K562 (cell line): Measurements from ENCODE around the gene PHYKPL. TPM values are rescaled to one million over a fixed set of nuclear protein-coding genes. Genes with fewer than 3 reads are reported as not detected.

ENCODE experiments used
- ATAC-seq: fragments of 200-7000 bp; cut with Tn5 transposase; 3 replicates; pipeline ENCODE4 v1.9.1; 2020; ENCODE audit warnings: moderate library complexity
- BruUV-seq: library from RNA; stranded (reverse); fragments of 400-500 nt; replicated peaks from 2 replicates; lab custom pipeline; 2021; lab: Mats Ljungman, UMichigan
- CTCF ChIA-PET: fragments of 300-600 bp; formaldehyde crosslinking; extraction: SDS; loops from one replicate; lab custom pipeline; 2021; ENCODE audit warnings: low intra/inter-chr PET ratio; lab: Yijun Ruan, JAX
- POLR2A ChIA-PET: fragments of 300-600, 350-650 bp; sonication (Branson Sonifier 250); formaldehyde crosslinking; extraction: SDS; loops from one replicate; lab custom pipeline; 2021; ENCODE audit warnings: antibody characterized with exemption, inconsistent platforms; lab: Yijun Ruan, JAX
- DNase-seq, 4 experiments: peaks; one replicate each; pipeline versions ENCODE4 v3.0.0 to v3.0.0-alpha.2; 2011 to 2018; ENCODE audit warnings: low spot score in 3 of 4, mixed read lengths in 3 of 4; ENCODE audit errors: extremely low read depth in 1 of 4
- FAIRE-seq: peaks from 2 replicates; lab custom pipeline; 2011; peaks lifted over from hg19 to GRCh38; lab: Jason Lieb, UNC
- H2AFZ ChIP-seq: 2 replicates; pipeline ENCODE4 v1.6.0; 2011; ENCODE audit warnings: low read depth, low read length, control low read depth, inconsistent platforms
- H3K27ac ChIP-seq: fragments of 200-600 bp; 3 replicates; pipeline ENCODE4 v1.8.0; 2011; ENCODE audit warnings: low read depth, mild to moderate bottlenecking, control low read depth, inconsistent platforms, low read length, moderate library complexity, mixed read lengths; ENCODE audit errors: extremely low read depth
- H3K27me3 ChIP-seq, 2 experiments: fragments of 300-600 bp in 1 of 2; 2 replicates in 1 of 2; 3 replicates in 1 of 2; pipeline versions ENCODE4 v1.6.0 to v1.8.0; 2011; ENCODE audit warnings: inconsistent platforms in 2 of 2, low read length in 2 of 2, mild to moderate bottlenecking in 1 of 2, mixed read lengths in 1 of 2, moderate library complexity in 1 of 2; ENCODE audit not compliant: control insufficient read depth in 2 of 2, insufficient read depth in 2 of 2
- H3K36me3 ChIP-seq: fragments of 300-600 bp; 3 replicates; pipeline ENCODE4 v1.8.0; 2011; ENCODE audit warnings: mild to moderate bottlenecking, low read length, inconsistent platforms; ENCODE audit not compliant: control insufficient read depth, insufficient read depth
- H3K4me1 ChIP-seq, 2 experiments: fragments of 200-600 bp in 1 of 2; replicated peaks in 1 of 2; 2 replicates in 1 of 2; 3 replicates in 1 of 2; pipeline versions ENCODE4 v1.5.1 to v1.8.0; 2011; ENCODE audit warnings: inconsistent platforms in 2 of 2, low read length in 2 of 2, mild to moderate bottlenecking in 1 of 2, mixed read lengths in 1 of 2, moderate library complexity in 1 of 2; ENCODE audit not compliant: control insufficient read depth in 2 of 2, insufficient read depth in 2 of 2
- H3K4me2 ChIP-seq: 2 replicates; pipeline ENCODE4 v1.6.1; 2011; ENCODE audit warnings: low read length, control low read depth, inconsistent platforms, mixed read lengths; ENCODE audit not compliant: insufficient read depth
- H3K4me3 ChIP-seq: fragments of 200-600 bp; sonication (generic), shearing (Covaris generic); 2 replicates; pipeline ENCODE4 v1.5.1; 2016; ENCODE audit warnings: control low read depth, inconsistent platforms
- H3K79me2 ChIP-seq: fragments of 200-600 bp; 3 replicates; pipeline ENCODE4 v1.8.0; 2011; ENCODE audit warnings: low read length, inconsistent platforms; ENCODE audit not compliant: control insufficient read depth, insufficient read depth
- H3K9ac ChIP-seq, 2 experiments: 2 replicates each; pipeline versions ENCODE4 v1.6.0 to v1.6.1; 2011; ENCODE audit warnings: low read depth in 2 of 2, low read length in 2 of 2, control low read depth in 1 of 2, inconsistent platforms in 1 of 2, mild to moderate bottlenecking in 1 of 2, mixed read lengths in 1 of 2; ENCODE audit not compliant: insufficient read depth in 1 of 2
- H3K9me1 ChIP-seq: one replicate; pipeline ENCODE4 v1.6.0; 2011; ENCODE audit warnings: inconsistent platforms, mild to moderate bottlenecking, low read length, moderate library complexity; ENCODE audit not compliant: control insufficient read depth, insufficient read depth
- H3K9me3 ChIP-seq: replicated peaks from 2 replicates; pipeline ENCODE4 v1.5.1; 2011; ENCODE audit warnings: low read depth, low read length, inconsistent platforms; ENCODE audit not compliant: control insufficient read depth, insufficient read depth
- H4K20me1 ChIP-seq: replicated peaks from 2 replicates; pipeline ENCODE4 v1.6.1; 2011; ENCODE audit warnings: low read length, inconsistent platforms, mixed read lengths; ENCODE audit not compliant: control insufficient read depth, insufficient read depth
- BHLHE40 ChIP-seq: IDR thresholded peaks from 2 replicates; pipeline ENCODE4 v1.6.1; 2011; ENCODE audit warnings: low read length, improper control_type of control experiment
- CBX1 ChIP-seq: sonication (generic); IDR thresholded peaks from 2 replicates; pipeline ENCODE4 v1.6.1; 2016; ENCODE audit warnings: antibody characterized with exemption, low read depth, mild to moderate bottlenecking
- FOXP1 ChIP-seq: sonication (generic); formaldehyde crosslinking; IDR thresholded peaks from 2 replicates; pipeline ENCODE4 v1.8.0; 2022; ENCODE audit warnings: mild to moderate bottlenecking, missing genetic modification reagents
- MTA1 ChIP-seq: fragments of 450-650 bp; IDR thresholded peaks from 2 replicates; pipeline ENCODE4 v1.6.1; 2017; ENCODE audit warnings: borderline replicate concordance
- NR4A1 ChIP-seq, 2 experiments: fragments of 250-450 bp in 1 of 2; fragments of 450-650 bp in 1 of 2; sonication (Bioruptor Pico) in 1 of 2; IDR thresholded peaks; 2 replicates each; pipeline versions ENCODE4 v1.4.0 to v1.6.1; 2016 to 2020; ENCODE audit warnings: mild to moderate bottlenecking in 2 of 2, missing compliant biosample characterization in 1 of 2, missing genetic modification characterization in 1 of 2, moderate library complexity in 1 of 2
- RFX1 ChIP-seq: fragments of 450-650 bp; IDR thresholded peaks from 2 replicates; pipeline ENCODE4 v1.6.1; 2016; ENCODE audit warnings: mild to moderate bottlenecking, moderate library complexity
- SRSF7 ChIP-seq: fragments of 200-400 bp; formaldehyde crosslinking; optimal IDR thresholded peaks from 2 replicates; pipeline ENCODE3; 2017; ENCODE audit warnings: mild to moderate bottlenecking, low read depth, low read length
- TFAM ChIP-seq: fragments of 250-450 bp; sonication (Bioruptor Pico); conservative IDR thresholded peaks from 2 replicates; pipeline ENCODE4 v1.5.0; 2021; ENCODE audit warnings: mild to moderate bottlenecking, moderate library complexity
- ZNF77 ChIP-seq: fragments of 250-450 bp; sonication (Bioruptor Pico); IDR thresholded peaks from 2 replicates; pipeline ENCODE4 v1.5.0; 2020
- WGBS: fragments of 100-300 bp; shearing (Covaris generic); methylation state at CpG from one replicate; pipeline ENCODE4 v1.1.6; 2016; ENCODE audit warnings: low coverage, mixed read lengths; ENCODE audit not compliant: insufficient coverage; ENCODE audit errors: missing lambda C conversion rate; 5-methylcytosine and 5-hydroxymethylcytosine counted together
- in situ Hi-C: fragments of 300-500 bp; cut with MboI; formaldehyde crosslinking; loops from 4 replicates; pipeline ENCODE4 v1.15.0; 2018; ENCODE audit warnings: inconsistent platforms, mixed read lengths
- intact Hi-C: fragments of 100-400 bp; cut with micrococcal nuclease; formaldehyde crosslinking; loops from 2 replicates; pipeline ENCODE4 v1.14.2; 2022
- polyA plus RNA-seq, 8 experiments: library from polyadenylated mRNA; depleted of rRNA in 4 of 8; stranded (reverse) in 5 of 8; unstranded in 3 of 8; fragments of >200 nt; fragmentation: Nextera tagmentation in 2 of 8; fragmentation: Illumina TruSeq in 1 of 8; extraction: Ambion mirVana in 2 of 8; extraction: Trizol in 1 of 8; gene quantifications; 2 replicates each; pipeline versions ENCODE4 v1.2.1 to v1.2.3, GENCODE V29; 2011 to 2014; ENCODE audit warnings: inconsistent platforms in 1 of 8, missing spikeins in 1 of 8
- total RNA-seq, 7 experiments: library from RNA; depleted of rRNA in 6 of 7; stranded (reverse); fragments of >200 nt in 6 of 7; fragmentation: Illumina TruSeq in 2 of 7; extraction: Trizol in 2 of 7; gene quantifications; 2 replicates each; pipeline versions ENCODE4 v1.2.1 to v1.2.3, GENCODE V29; 2011 to 2021; ENCODE audit warnings: low replicate concordance in 1 of 7
- TF ChIP-seq, protein P1 (sequence below): fragments of 250-450 bp; sonication (Bioruptor Pico); IDR thresholded peaks from 2 replicates; pipeline ENCODE4 v1.9.0; 2021; ENCODE audit warnings: mild to moderate bottlenecking, inconsistent platforms

Gene PHYKPL
- total and polyA plus RNA-seq, 9 of the 15 experiments (the other 6 are each of a cell fraction or from before 2014, with no cell fraction given), result 4.7 to 34.7 (median 18.6) TPM

DNA sequence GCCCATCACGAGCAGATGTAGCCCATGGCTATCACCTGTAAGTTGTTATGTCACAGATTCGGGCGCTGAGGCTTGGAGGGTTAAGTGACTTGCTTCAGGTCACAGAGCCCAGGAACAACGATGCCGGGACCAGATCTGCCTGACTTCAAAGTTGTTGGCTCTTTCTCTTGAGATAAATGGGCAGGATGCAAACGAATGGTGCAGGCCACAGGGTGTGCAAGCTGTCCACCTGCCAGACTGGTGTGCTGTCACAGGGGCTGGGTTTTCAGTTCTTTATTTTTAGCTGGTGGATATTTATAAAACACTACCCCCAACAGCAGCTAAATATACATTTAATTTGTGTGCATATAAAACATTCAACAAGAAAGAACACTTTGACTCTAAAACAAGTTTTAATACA, 17.7 kb upstream of the PHYKPL start (continued):
- no peak for TF ChIP-seq BHLHE40
- TF ChIP-seq ZNF77 (CRISPR knock-in tag), result no peak
- TF ChIP-seq CBX1, result no peak
- TF ChIP-seq FOXP1 (CRISPR knock-in tag), result no peak

DNA sequence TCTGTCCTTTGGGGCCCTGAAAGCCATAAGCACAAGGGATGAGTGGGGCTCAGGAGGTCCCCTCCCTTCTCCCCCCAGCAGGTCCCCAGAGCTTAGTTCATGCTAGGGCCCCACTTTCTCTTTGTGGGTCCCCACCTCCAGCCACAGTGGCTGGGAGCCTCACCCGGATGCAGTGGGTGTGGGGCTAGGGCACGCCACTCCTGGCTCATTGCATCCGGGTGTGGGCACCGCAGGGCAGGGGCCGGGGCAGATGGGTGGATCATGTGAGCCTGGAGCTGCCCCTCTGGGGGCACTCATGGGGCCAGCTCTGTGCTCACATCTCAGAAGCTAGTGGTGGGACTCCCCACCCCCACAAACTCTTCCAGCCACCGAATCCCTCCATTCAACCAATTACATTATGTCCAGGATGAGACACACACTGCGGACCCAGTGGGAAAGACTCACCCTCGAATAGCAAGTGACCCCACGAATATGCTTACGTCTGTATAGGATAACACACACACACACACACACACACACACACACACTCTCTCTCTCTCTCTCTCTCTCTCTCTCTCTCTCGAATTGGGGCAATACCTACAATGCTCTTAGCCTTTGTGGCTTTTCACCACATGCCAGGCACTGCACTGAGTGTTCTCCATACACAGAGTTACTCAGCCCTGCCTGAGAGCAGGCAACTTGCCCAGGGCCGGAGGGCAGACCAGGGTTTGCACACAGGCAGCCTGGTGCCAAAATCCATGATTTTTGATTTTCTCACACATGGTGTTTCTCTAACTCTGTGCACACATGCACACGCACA, 16.8 kb upstream of the PHYKPL start:
- H3K27me3 ChIP-seq, result peaks cover 14 to 53% of the 10 kb centered on the region in 2 experiments; a peak in 3 of 5 replicates
- intact Hi-C loops (no loop called here), in situ Hi-C loops (no loop called here)
- no peak overlapping the region for H3K4me3 ChIP-seq
- no peak for TF ChIP-seq RFX1
- TF ChIP-seq NR4A1 (CRISPR knock-in tag; IDR thresholded peaks at IDR 0.05), result no peak
- no peak for TF ChIP-seq NR4A1 (tag; IDR thresholded peaks at IDR 0.05)
- no peak for TF ChIP-seq SRSF7
- TF ChIP-seq MTA1, result no peak
- TF ChIP-seq TFAM (CRISPR knock-in tag), result no peak
- TF ChIP-seq, protein P1, sequence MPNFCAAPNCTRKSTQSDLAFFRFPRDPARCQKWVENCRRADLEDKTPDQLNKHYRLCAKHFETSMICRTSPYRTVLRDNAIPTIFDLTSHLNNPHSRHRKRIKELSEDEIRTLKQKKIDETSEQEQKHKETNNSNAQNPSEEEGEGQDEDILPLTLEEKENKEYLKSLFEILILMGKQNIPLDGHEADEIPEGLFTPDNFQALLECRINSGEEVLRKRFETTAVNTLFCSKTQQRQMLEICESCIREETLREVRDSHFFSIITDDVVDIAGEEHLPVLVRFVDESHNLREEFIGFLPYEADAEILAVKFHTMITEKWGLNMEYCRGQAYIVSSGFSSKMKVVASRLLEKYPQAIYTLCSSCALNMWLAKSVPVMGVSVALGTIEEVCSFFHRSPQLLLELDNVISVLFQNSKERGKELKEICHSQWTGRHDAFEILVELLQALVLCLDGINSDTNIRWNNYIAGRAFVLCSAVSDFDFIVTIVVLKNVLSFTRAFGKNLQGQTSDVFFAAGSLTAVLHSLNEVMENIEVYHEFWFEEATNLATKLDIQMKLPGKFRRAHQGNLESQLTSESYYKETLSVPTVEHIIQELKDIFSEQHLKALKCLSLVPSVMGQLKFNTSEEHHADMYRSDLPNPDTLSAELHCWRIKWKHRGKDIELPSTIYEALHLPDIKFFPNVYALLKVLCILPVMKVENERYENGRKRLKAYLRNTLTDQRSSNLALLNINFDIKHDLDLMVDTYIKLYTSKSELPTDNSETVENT (CRISPR knock-in tag), result no peak
- no peak for DNase-seq
- no peak overlapping the region for H3K4me2 ChIP-seq
- no peak for FAIRE-seq
- no peaks in the 10 kb centered on the region for H3K36me3 ChIP-seq
- H3K79me2 ChIP-seq, result no peaks in the 10 kb centered on the region
- no peaks in the 10 kb centered on the region for H4K20me1 ChIP-seq
- H3K9me1 ChIP-seq, result no peaks in the 10 kb centered on the region
- H2AFZ ChIP-seq, result no peak overlapping the region
- WGBS, result 4% methylated on average over 11 of the region's 13 CpGs
- ATAC-seq, result no peak
- peaks cover 0 to 9% of the 10 kb centered on the region in 2 experiments; a peak in 2 of 5 replicates for H3K4me1 ChIP-seq
- H3K27ac ChIP-seq, result no peak overlapping the region
- H3K9me3 ChIP-seq, result no peaks in the 10 kb centered on the region
- no peak overlapping the region for H3K9ac ChIP-seq
- ChIA-PET POLR2A (interaction anchor here (2.3 kb wide), 1 partner anchor 36 kb away, joined by 9 read pairs; no protein-coding TSS in a partner anchor), CTCF (no interaction called here)
- no TSS peak for BruUV-seq
